Activated CD8-positive, alpha-beta memory T cell treated with anti-CD3 and anti-CD28 coated beads, Interleukin-2, amount 50 U/mL, for 4 hours (primary cell): Measurements from ENCODE around the gene PSD.

Experiments used
- DNase-seq: peaks from one replicate; pipeline ENCODE4 v3.0.0-alpha.2; 2020

The PSD gene

GRCh38 chr10:102438374-102438773 is 19.8 kb upstream of the PSD start:
- no peak for DNase-seq

- DNase-seq: no peak
Measured at GRCh38 chr10:102437515-102437914, 18.9 kb upstream of the PSD start.

GRCh38 chr10:102436312-102436711 is 17.7 kb upstream of the PSD start:
- no peak for DNase-seq

GRCh38 chr10:102435529-102436233 is 17.1 kb upstream of the PSD start:
- DNase-seq: peak; percentile 38

- no peak for DNase-seq
Measured at GRCh38 chr10:102435133-102435497, 16.5 kb upstream of the PSD start.

- DNase-seq: no peak
Measured at GRCh38 chr10:102434394-102435132, 16.0 kb upstream of the PSD start.

- DNase-seq: no peak
Measured at GRCh38 chr10:102433619-102434046, 15.0 kb upstream of the PSD start.

GRCh38 chr10:102432162-102432950 is 13.8 kb upstream of the PSD start, which contains the start of gene CUEDC2:
TSS of gene CUEDC2 (minus strand) at chr10:102432574. CDS start at chr10:102425188, 7,386 bp downstream.
- peak; percentile 96 for DNase-seq

- DNase-seq: no peak
Measured at GRCh38 chr10:102431452-102432124, 13.0 kb upstream of the PSD start.

- DNase-seq: no peak
Measured at GRCh38 chr10:102429468-102429867, 10.9 kb upstream of the PSD start.

GRCh38 chr10:102426803-102427287 is 8.3 kb upstream of the PSD start:
- no peak for DNase-seq

- no peak for DNase-seq
Measured at GRCh38 chr10:102425444-102425843, 6.9 kb upstream of the PSD start.

- no peak for DNase-seq
Measured at GRCh38 chr10:102424916-102425315, 6.3 kb upstream of the PSD start.

- no peak for DNase-seq
Measured at GRCh38 chr10:102424145-102424544, 5.6 kb upstream of the PSD start.

GRCh38 chr10:102423372-102423968 is 4.9 kb upstream of the PSD start:
- DNase-seq: no peak

- DNase-seq: peak; percentile 44
Measured at GRCh38 chr10:102422545-102423129, 4.1 kb upstream of the PSD start.

- DNase-seq: no peak
Measured at GRCh38 chr10:102421757-102422512, 3.4 kb upstream of the PSD start.

- DNase-seq: no peak
Measured at GRCh38 chr10:102421507-102421756, 2.8 kb upstream of the PSD start.

- peak; percentile 94 for DNase-seq
Measured at GRCh38 chr10:102420714-102421506, 2.3 kb upstream of the PSD start, which contains the start of gene FBXL15. TSS of gene FBXL15 (plus strand) at chr10:102420836. CDS start at chr10:102421130, 294 bp downstream.

GRCh38 chr10:102420181-102420713 is 1.7 kb upstream of the PSD start:
- no peak for DNase-seq
